GM12872 (cell line): Measurements from ENCODE around the gene IFNA8.
A peak's percentile ranks its signal among the peaks of the same experiment; 100 is the strongest.

Experiments used
- TF ChIP-seq, protein P1 (sequence below): IDR thresholded peaks from 3 replicates; pipeline ENCODE4 v1.5.1; 2011; ENCODE audit warnings: low read depth, mild to moderate bottlenecking, low read length, moderate library complexity; ENCODE audit not compliant: insufficient read depth

IFNA8 gene

GRCh38 chr9:21408817-21409216 lies at the start of gene IFNA8:
IFNA8 (plus strand) TSS chr9:21409117; CDS start chr9:21409177, 60 bp downstream.
- TF ChIP-seq, protein P1, sequence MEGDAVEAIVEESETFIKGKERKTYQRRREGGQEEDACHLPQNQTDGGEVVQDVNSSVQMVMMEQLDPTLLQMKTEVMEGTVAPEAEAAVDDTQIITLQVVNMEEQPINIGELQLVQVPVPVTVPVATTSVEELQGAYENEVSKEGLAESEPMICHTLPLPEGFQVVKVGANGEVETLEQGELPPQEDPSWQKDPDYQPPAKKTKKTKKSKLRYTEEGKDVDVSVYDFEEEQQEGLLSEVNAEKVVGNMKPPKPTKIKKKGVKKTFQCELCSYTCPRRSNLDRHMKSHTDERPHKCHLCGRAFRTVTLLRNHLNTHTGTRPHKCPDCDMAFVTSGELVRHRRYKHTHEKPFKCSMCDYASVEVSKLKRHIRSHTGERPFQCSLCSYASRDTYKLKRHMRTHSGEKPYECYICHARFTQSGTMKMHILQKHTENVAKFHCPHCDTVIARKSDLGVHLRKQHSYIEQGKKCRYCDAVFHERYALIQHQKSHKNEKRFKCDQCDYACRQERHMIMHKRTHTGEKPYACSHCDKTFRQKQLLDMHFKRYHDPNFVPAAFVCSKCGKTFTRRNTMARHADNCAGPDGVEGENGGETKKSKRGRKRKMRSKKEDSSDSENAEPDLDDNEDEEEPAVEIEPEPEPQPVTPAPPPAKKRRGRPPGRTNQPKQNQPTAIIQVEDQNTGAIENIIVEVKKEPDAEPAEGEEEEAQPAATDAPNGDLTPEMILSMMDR, result no peak

- TF ChIP-seq, protein P1, result no peak
Measured at GRCh38 chr9:21362287-21362686, 46.6 kb upstream of the IFNA8 start.

DNA sequence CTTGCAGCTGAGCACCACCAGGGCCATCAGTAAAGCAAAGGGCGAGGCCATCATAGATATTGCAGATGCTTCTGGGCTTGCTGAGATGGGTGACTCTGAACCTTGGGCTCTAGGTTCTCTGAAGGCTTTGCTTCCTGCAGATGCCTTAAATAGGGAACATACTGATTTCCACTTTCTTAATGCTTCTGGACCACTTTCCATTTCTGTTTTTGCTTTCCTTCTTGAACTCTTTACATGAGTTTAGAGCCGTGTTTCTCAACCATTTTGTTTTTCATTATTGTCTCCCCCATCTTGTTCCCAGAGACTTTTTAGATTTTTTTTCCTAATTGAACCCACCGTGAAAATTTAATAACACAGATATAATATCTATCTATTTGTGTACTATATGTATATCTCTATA lies 41.0 kb upstream of the IFNA8 start, which contains the start of gene IFNA13:
TSS of gene IFNA13 (minus strand) at position 101 of the 400 bp plus-strand sequence. CDS start at position 54, 47 bp downstream.
- TF ChIP-seq, protein P1, result no peak

- TF ChIP-seq, protein P1, result no peak
Measured at GRCh38 chr9:21381448-21382339, 27.2 kb upstream of the IFNA8 start.

- TF ChIP-seq, protein P1, result no peak
Measured at GRCh38 chr9:21383627-21384026, 25.3 kb upstream of the IFNA8 start.

DNA sequence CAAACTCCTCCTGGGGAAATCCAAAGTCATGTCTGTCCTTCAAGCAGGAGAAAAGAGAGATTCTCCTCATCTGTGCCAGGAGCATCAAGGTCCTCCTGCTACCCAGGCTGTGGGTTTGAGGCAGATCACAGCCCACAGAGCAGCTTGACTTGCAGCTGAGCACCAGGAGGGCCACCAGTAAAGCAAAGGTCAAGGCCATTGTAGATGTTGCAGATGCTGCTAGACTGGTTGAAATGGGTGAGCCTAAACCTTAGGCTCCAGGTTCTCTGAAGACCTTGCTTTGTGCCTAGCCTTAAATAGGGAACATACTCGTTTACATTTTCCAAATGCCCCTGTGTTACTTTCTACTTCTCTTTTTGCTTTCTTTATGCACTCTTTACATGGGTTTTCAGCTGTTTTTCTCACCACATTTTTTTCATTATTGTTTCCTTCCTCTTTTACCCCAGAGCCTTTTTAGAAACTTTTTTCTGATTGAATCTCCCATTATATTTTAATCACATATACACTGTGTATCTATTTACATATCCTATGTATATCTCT lies 23.7 kb upstream of the IFNA8 start, which contains the start of gene IFNA2:
TSS of gene IFNA2 (minus strand) at position 268 of the 540 bp plus-strand sequence. CDS start at position 199, 69 bp downstream.
- TF ChIP-seq, protein P1, result no peak

DNA sequence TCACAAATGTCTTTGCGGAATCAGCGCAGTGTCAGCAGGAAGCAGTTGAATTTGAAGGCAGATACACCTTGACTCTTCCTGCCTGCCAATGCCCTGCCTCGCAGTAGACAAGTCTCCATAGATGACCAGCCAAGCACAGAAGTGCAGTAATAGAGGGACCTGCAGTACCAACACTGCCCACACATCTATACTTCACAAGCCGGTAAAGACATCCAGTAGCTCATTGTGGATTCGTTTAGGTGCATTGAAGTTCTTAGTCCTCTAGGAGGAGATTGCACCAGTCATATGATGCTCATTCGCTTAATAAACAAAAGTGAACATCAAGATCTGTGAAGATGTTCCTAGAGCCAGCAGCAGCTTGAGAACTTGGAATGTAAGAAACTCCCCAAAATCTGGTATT lies 16.6 kb upstream of the IFNA8 start:
- TF ChIP-seq, protein P1, result peak; percentile 72
